HCT116 (cell line): Measurements from ENCODE around the gene NETO1. TPM values are rescaled to one million over a fixed set of nuclear protein-coding genes. Genes with fewer than 3 reads are reported as not detected.

ENCODE experiments used
- ATAC-seq: fragments of 200-7000 bp; cut with Tn5 transposase; 2 replicates; pipeline ENCODE4 v1.9.1; 2020; ENCODE audit warnings: mild to moderate bottlenecking, moderate library complexity
- BruUV-seq: library from RNA; stranded (reverse); fragments of 400-500 nt; replicated peaks from 2 replicates; lab custom pipeline; 2021; lab: Mats Ljungman, UMichigan
- CTCF ChIA-PET: fragments of 300-600 bp; sonication (Branson Sonifier 250); formaldehyde crosslinking; loops from one replicate; lab custom pipeline; 2021; ENCODE audit warnings: antibody characterized with exemption; lab: Charles Lee
- POLR2A ChIA-PET: fragments of 300-600, 350-600 bp; sonication (Branson Sonifier 250); formaldehyde crosslinking; loops from one replicate; lab custom pipeline; 2021; ENCODE audit warnings: antibody characterized with exemption; lab: Charles Lee
- RAD21 ChIA-PET, 2 experiments: fragments of 300-600 bp; sonication (Branson Sonifier 250); formaldehyde crosslinking; loops; one replicate each; lab custom pipeline; 2023; ENCODE audit warnings: low total read pairs in 2 of 2; ENCODE audit not compliant: uncharacterized antibody in 2 of 2, unreplicated experiment in 2 of 2, low non-redundant PET in 1 of 2; lab: Charles Lee
- DNase-seq: peaks from one replicate; pipeline ENCODE4 v3.0.0-alpha.2; 2010; ENCODE audit warnings: low read depth, low spot score
- H2AFZ ChIP-seq: fragments of 200-600 bp; shearing (Covaris generic), sonication (generic); 2 replicates; pipeline ENCODE4 v1.6.1; 2017; ENCODE audit warnings: low read depth, mixed run types, mixed read lengths, antibody characterized with exemption, low read length; ENCODE audit not compliant: poor library complexity, severe bottlenecking
- H3K27ac ChIP-seq: 2 replicates; pipeline ENCODE4 v1.5.1; 2012; ENCODE audit warnings: low read depth, low read length
- H3K27me3 ChIP-seq: fragments of 200-600 bp; sonication (generic); 2 replicates; pipeline ENCODE4 v1.6.1; 2016; ENCODE audit warnings: mixed run types, low read length, mixed read lengths; ENCODE audit not compliant: insufficient read depth
- H3K36me3 ChIP-seq, 2 experiments: fragments of 200-500 bp in 1 of 2; fragments of 200-600 bp in 1 of 2; sonication (Bioruptor generic) in 1 of 2; sonication (generic) in 1 of 2; 2 replicates each; pipeline versions ENCODE4 v1.5.1 to v1.6.1; 2014 to 2016; ENCODE audit warnings: low read length in 2 of 2, inconsistent platforms in 1 of 2, mixed read lengths in 1 of 2, mixed run types in 1 of 2; ENCODE audit not compliant: insufficient read depth in 2 of 2, control insufficient read depth in 1 of 2
- H3K4me1 ChIP-seq, 2 experiments: fragments of 200-600 bp in 1 of 2; sonication (generic) in 1 of 2; 2 replicates each; pipeline versions ENCODE4 v1.5.1 to v1.6.1; 2012 to 2017; ENCODE audit warnings: low read length in 2 of 2, inconsistent platforms in 1 of 2, mild to moderate bottlenecking in 1 of 2, mixed read lengths in 1 of 2, mixed run types in 1 of 2, moderate library complexity in 1 of 2; ENCODE audit not compliant: insufficient read depth in 2 of 2, control insufficient read depth in 1 of 2
- H3K4me2 ChIP-seq: fragments of 200-600 bp; sonication (generic); 2 replicates; pipeline ENCODE4 v1.6.1; 2017; ENCODE audit warnings: mixed run types, low read length, mixed read lengths
- H3K4me3 ChIP-seq, 2 experiments: fragments of 200-600 bp in 1 of 2; sonication (generic) in 1 of 2; replicated peaks in 1 of 2; 2 replicates each; pipeline ENCODE4 v1.5.1; 2011 to 2016; ENCODE audit warnings: low read length in 2 of 2, control low read depth in 1 of 2, low read depth in 1 of 2, mild to moderate bottlenecking in 1 of 2, mixed read lengths in 1 of 2, mixed run types in 1 of 2
- H3K79me2 ChIP-seq: fragments of 200-600 bp; sonication (generic); 2 replicates; pipeline ENCODE4 v1.6.1; 2017; ENCODE audit warnings: mild to moderate bottlenecking, mixed run types, low read length, moderate library complexity, mixed read lengths; ENCODE audit not compliant: insufficient read depth
- H3K9ac ChIP-seq: fragments of 200-600 bp; sonication (generic); 2 replicates; pipeline ENCODE4 v1.6.1; 2016; ENCODE audit warnings: low read length, mixed read lengths
- H3K9me2 ChIP-seq: fragments of 200-600 bp; sonication (generic), shearing (Covaris generic); 2 replicates; pipeline ENCODE4 v1.6.1; 2017; ENCODE audit warnings: mixed run types, mild to moderate bottlenecking, moderate library complexity; ENCODE audit not compliant: insufficient read depth
- H3K9me3 ChIP-seq, 2 experiments: fragments of 200-500 bp in 1 of 2; fragments of 200-600 bp in 1 of 2; sonication (Bioruptor generic) in 1 of 2; sonication (generic) in 1 of 2; 2 replicates each; pipeline ENCODE4 v1.6.1; 2014 to 2017; ENCODE audit warnings: low read length in 2 of 2, mixed read lengths in 2 of 2, inconsistent platforms in 1 of 2, low read depth in 1 of 2, mild to moderate bottlenecking in 1 of 2, mixed run types in 1 of 2, moderate library complexity in 1 of 2; ENCODE audit not compliant: control insufficient read depth in 1 of 2, insufficient read depth in 1 of 2
- H4K20me1 ChIP-seq: fragments of 200-600 bp; sonication (generic), shearing (Covaris generic); 2 replicates; pipeline ENCODE4 v1.6.1; 2017; ENCODE audit warnings: mixed run types, mild to moderate bottlenecking, moderate library complexity; ENCODE audit not compliant: insufficient read depth
- EGR1 ChIP-seq: IDR thresholded peaks from 2 replicates; pipeline ENCODE4 v1.6.1; 2012; ENCODE audit warnings: low read depth
- ELF1 ChIP-seq: IDR thresholded peaks from 2 replicates; pipeline ENCODE4 v1.6.1; 2012; ENCODE audit warnings: low read depth, borderline replicate concordance
- FOSL1 ChIP-seq: IDR thresholded peaks from 2 replicates; pipeline ENCODE4 v1.6.1; 2012; ENCODE audit warnings: low read depth
- JUND ChIP-seq: IDR thresholded peaks from 2 replicates; pipeline ENCODE4 v1.6.1; 2012
- POLR2A ChIP-seq: IDR thresholded peaks from 2 replicates; pipeline ENCODE4 v1.7.0; 2011; ENCODE audit warnings: borderline replicate concordance; ENCODE audit not compliant: insufficient read depth, insufficient read length; ENCODE audit errors: extremely low read depth
- POLR2AphosphoS5 ChIP-seq: IDR thresholded peaks from 2 replicates; pipeline ENCODE4 v1.6.1; 2011; ENCODE audit warnings: mild to moderate bottlenecking, low read depth, low read length, moderate library complexity
- RAD21 ChIP-seq: IDR thresholded peaks from 2 replicates; pipeline ENCODE4 v1.6.1; 2012; ENCODE audit warnings: low read depth, mild to moderate bottlenecking
- TCF7L2 ChIP-seq: IDR thresholded peaks from 2 replicates; pipeline ENCODE4 v1.7.0; 2011; ENCODE audit warnings: borderline replicate concordance, inconsistent platforms; ENCODE audit not compliant: insufficient read depth, insufficient read length; ENCODE audit errors: extremely low read depth
- intact Hi-C: fragments of 100-400 bp; cut with micrococcal nuclease; formaldehyde crosslinking; loops from 2 replicates; pipeline ENCODE4 v1.10.0; 2022
- total RNA-seq: library from RNA; stranded (reverse); gene quantifications from one replicate; pipeline ENCODE4 v1.2.1, GENCODE V29; 2021; ENCODE audit not compliant: unreplicated experiment
- TF ChIP-seq, protein P1 (sequence below): IDR thresholded peaks from 2 replicates; pipeline ENCODE4 v1.6.1; 2011; ENCODE audit warnings: mild to moderate bottlenecking, low read length, moderate library complexity; ENCODE audit not compliant: insufficient replicate concordance; ENCODE audit errors: extremely low read depth
- TF ChIP-seq, protein P2 (sequence below): IDR thresholded peaks from 2 replicates; pipeline ENCODE4 v1.6.1; 2012

The NETO1 gene
- total RNA-seq, 1 experiment from 2014 or later: not detected

DNA sequence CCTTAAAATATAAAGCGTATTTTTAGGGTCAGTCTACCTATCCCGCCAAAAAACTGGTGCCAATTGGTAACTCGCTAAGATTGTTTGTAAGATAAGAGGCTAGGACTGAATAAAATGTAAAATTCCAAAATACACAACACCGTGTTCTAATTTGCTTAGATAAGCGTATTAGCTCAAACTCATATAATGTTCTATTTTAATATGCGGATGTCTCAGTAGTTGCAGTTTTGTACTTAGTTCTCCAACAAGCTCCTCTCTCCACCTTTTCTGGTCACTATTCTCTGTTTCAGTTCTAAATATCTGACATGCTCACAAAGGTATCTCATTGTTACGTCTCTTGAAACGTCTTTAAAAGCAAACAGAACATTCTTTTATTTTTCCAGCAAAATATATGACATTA is 24.0 kb downstream of the NETO1 start:
- CTCF ChIA-PET: no interaction called here
- TF ChIP-seq POLR2A: no peak
- TF ChIP-seq POLR2AphosphoS5: no peak
- TF ChIP-seq RAD21: no peak
- no peak for TF ChIP-seq TCF7L2
- Histone ChIP-seq H3K9ac (no peak overlapping the region), H3K36me3 (no peaks in the 10 kb centered on the region), H3K4me1 (no peaks in the 10 kb centered on the region), H3K4me2 (no peak overlapping the region), H3K9me2 (no peaks in the 10 kb centered on the region), H4K20me1 (no peaks in the 10 kb centered on the region), H3K9me3 (peaks cover 8 to 31% of the 10 kb centered on the region in 2 experiments; a peak in 2 of 4 replicates), H2AFZ (no peak overlapping the region), H3K79me2 (no peaks in the 10 kb centered on the region), H3K27ac (no peak overlapping the region), H3K27me3 (no peaks in the 10 kb centered on the region), H3K4me3 (no peak overlapping the region)
- BruUV-seq: no TSS peak
- DNase-seq (no peak), ATAC-seq (no peak)
- POLR2A ChIA-PET: no interaction called here
- RAD21 ChIA-PET: no interaction called here
- intact Hi-C loops: no loop called here

DNA sequence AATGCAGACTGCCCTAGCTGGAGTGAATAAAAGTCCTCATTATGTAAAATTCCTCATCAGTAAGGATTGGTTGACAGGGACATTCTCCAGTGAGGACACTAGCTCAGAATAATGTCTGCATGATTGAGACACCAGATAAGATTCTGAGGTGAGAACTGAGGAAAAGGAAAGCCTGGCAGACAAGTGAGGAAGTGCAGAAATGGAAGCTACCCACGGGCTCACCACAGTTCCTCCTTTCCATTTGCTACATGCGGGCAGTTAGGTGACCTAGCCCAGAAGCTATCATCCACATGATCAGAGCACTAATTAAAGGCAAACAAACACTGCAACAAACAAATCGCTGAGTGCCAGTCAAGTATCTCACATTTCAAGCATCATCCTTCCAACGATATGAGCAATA is 27.7 kb downstream of the NETO1 start:
- intact Hi-C loops: no loop called here
- ChIA-PET POLR2A (no interaction called here), CTCF (no interaction called here)
- Histone ChIP-seq H3K36me3 (no peaks in the 10 kb centered on the region), H3K79me2 (no peaks in the 10 kb centered on the region), H3K9ac (no peak overlapping the region), H4K20me1 (no peaks in the 10 kb centered on the region), H3K27me3 (no peaks in the 10 kb centered on the region), H3K4me2 (no peak overlapping the region), H3K4me1 (no peaks in the 10 kb centered on the region)
- DNase-seq: no peak
- TF ChIP-seq FOSL1 (no peak), EGR1 (no peak), JUND (no peak), ELF1 (no peak)
- TF ChIP-seq, protein P1, sequence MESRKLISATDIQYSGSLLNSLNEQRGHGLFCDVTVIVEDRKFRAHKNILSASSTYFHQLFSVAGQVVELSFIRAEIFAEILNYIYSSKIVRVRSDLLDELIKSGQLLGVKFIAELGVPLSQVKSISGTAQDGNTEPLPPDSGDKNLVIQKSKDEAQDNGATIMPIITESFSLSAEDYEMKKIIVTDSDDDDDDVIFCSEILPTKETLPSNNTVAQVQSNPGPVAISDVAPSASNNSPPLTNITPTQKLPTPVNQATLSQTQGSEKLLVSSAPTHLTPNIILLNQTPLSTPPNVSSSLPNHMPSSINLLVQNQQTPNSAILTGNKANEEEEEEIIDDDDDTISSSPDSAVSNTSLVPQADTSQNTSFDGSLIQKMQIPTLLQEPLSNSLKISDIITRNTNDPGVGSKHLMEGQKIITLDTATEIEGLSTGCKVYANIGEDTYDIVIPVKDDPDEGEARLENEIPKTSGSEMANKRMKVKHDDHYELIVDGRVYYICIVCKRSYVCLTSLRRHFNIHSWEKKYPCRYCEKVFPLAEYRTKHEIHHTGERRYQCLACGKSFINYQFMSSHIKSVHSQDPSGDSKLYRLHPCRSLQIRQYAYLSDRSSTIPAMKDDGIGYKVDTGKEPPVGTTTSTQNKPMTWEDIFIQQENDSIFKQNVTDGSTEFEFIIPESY: no peak
- TF ChIP-seq, protein P2, sequence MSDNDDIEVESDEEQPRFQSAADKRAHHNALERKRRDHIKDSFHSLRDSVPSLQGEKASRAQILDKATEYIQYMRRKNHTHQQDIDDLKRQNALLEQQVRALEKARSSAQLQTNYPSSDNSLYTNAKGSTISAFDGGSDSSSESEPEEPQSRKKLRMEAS: no peak
- TF ChIP-seq, all 23 proteins: peak for 0
- RAD21 ChIA-PET: no interaction called here
- no peak overlapping the region for H2AFZ ChIP-seq
- peaks cover 8 to 23% of the 10 kb centered on the region in 2 experiments; a peak in 2 of 4 replicates for H3K9me3 ChIP-seq
- H3K27ac ChIP-seq: no peak overlapping the region
- ATAC-seq: no peak
- H3K9me2 ChIP-seq: no peaks in the 10 kb centered on the region
- no peak overlapping the region for H3K4me3 ChIP-seq
- BruUV-seq: no TSS peak
